ENCODE results near the gene ERGIC3. TPM values are rescaled to one million over a fixed set of nuclear protein-coding genes. Genes with fewer than 3 reads are reported as not detected.

The ERGIC3 gene
- total RNA-seq, 1 donor: 331 TPM

- TF ChIP-seq, protein P1, sequence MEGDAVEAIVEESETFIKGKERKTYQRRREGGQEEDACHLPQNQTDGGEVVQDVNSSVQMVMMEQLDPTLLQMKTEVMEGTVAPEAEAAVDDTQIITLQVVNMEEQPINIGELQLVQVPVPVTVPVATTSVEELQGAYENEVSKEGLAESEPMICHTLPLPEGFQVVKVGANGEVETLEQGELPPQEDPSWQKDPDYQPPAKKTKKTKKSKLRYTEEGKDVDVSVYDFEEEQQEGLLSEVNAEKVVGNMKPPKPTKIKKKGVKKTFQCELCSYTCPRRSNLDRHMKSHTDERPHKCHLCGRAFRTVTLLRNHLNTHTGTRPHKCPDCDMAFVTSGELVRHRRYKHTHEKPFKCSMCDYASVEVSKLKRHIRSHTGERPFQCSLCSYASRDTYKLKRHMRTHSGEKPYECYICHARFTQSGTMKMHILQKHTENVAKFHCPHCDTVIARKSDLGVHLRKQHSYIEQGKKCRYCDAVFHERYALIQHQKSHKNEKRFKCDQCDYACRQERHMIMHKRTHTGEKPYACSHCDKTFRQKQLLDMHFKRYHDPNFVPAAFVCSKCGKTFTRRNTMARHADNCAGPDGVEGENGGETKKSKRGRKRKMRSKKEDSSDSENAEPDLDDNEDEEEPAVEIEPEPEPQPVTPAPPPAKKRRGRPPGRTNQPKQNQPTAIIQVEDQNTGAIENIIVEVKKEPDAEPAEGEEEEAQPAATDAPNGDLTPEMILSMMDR (IDR thresholded peaks at IDR 0.05; ENCODE audit: insufficient read depth, low read length): no peak
- no peak overlapping the region for H3K4me3 ChIP-seq (ENCODE audit: low read depth, low read length)
- DNase-seq (ENCODE audit: low read depth): no peak
Measured at GRCh38 chr20:35560105-35560511, 18.2 kb downstream of the ERGIC3 start.

DNA sequence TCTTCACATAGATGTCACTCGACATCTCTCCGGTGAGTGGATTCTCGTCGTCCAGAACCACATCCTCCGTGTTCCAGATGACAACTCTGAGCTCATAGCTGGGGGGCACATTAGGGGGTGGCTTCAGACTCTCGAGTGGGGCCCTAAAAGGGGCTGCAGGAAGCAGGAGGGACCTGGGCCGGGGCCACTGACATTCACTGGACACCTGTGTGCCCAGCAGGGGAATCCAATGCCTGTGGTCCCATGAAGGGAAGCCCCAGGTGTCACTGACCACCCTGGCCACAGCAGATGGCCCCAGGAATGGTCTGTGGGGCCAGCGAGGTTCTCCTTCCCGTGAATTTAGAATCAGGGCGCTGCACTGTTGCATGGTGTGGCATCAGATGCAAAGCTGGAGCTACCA, 18.7 kb downstream of the ERGIC3 start:
- TF ChIP-seq, protein P1 (IDR thresholded peaks at IDR 0.05; ENCODE audit: insufficient read depth, low read length): no peak
- DNase-seq (ENCODE audit: low read depth): no peak
- no peak overlapping the region for H3K4me3 ChIP-seq (ENCODE audit: low read depth, low read length)

DNA sequence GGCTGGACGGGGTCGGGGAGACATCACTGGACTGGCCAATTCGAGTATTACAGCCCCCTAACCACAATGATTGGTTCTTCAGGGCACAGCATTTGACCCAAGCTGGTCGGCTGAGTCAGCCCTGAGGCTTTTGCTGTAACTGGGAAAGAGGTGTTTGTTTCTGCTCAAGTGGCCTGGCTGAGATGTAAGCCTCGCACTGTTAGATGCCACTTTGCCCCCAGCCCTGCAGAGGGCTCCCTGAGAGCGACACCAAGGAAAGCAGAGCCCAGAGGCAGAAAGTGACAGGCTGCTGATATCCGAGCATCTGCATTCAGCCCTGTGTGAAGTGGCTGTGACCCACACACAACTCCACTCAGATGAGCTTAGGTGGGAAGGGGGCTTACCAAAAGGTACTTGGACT, 19.4 kb downstream of the ERGIC3 start:
- TF ChIP-seq, protein P1 (IDR thresholded peaks at IDR 0.05; ENCODE audit: insufficient read depth, low read length): peak; percentile 21
- DNase-seq (ENCODE audit: low read depth): peak; percentile 27
- no peak overlapping the region for H3K4me3 ChIP-seq (ENCODE audit: low read depth, low read length)

GRCh38 chr20:35561671-35562070, 19.8 kb downstream of the ERGIC3 start:
- TF ChIP-seq, protein P1 (IDR thresholded peaks at IDR 0.05; ENCODE audit: insufficient read depth, low read length): no peak
- no peak for DNase-seq (ENCODE audit: low read depth)
- no peak overlapping the region for H3K4me3 ChIP-seq (ENCODE audit: low read depth, low read length)

GRCh38 chr20:35562541-35563110, 20.7 kb downstream of the ERGIC3 start:
- H3K4me3 ChIP-seq (ENCODE audit: low read depth, low read length): no peak overlapping the region
- no peak for DNase-seq (ENCODE audit: low read depth)
- TF ChIP-seq, protein P1 (IDR thresholded peaks at IDR 0.05; ENCODE audit: insufficient read depth, low read length): no peak

DNA sequence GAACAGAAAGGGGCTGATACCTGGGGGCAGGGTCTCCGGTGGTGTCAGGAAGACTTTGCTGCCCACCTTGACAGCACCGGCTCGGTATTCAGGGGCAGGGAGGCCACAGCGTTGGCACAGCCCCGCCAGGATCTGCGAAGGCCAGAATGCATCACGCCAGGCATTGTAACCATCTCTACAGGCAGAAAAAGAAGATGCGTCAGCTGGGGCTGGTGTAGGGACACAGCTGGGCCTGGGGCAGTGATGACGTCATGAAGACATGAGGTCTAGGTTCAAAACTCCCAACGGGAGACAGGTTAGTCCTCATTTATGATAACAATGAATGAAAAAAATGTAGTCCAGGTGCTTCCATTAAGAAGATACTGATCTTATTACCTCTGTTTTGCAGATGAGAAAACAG, 22.0 kb downstream of the ERGIC3 start:
- TF ChIP-seq, protein P1 (IDR thresholded peaks at IDR 0.05; ENCODE audit: insufficient read depth, low read length): no peak
- H3K4me3 ChIP-seq (ENCODE audit: low read depth, low read length): no peak overlapping the region
- DNase-seq (ENCODE audit: low read depth): no peak

DNA sequence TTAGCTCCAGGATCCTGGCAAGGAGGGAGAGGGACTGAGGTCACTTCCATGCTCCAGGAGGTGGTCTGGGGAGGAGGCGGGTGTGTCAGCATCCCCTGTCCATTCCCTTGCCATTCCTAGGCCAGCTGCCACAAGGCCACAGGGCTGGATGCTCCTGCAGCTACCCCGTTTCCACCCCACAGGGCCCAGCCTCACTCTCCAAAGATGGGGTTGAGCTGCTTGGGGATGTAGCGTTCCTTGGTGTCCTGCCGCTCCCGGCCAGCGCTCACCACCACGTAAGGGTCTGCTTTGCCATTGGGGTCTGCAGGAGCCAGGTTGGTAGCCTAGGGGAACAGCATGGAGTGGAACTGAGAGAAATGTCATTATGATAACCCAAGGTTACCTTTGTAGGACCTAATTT, 23.0 kb downstream of the ERGIC3 start:
- no peak for DNase-seq (ENCODE audit: low read depth)
- H3K4me3 ChIP-seq (ENCODE audit: low read depth, low read length): no peak overlapping the region
- TF ChIP-seq, protein P1 (IDR thresholded peaks at IDR 0.05; ENCODE audit: insufficient read depth, low read length): no peak

All from fibroblast of the aortic adventitia (primary cell).